Measurements from ENCODE around the gene TNIK. TPM values are rescaled to one million over a fixed set of nuclear protein-coding genes. Genes with fewer than 3 reads are reported as not detected.

TNIK gene
- total RNA-seq, 4 donors from 2014 or later, result 30.3 to 39.0 (median 36.8) TPM

GRCh38 chr3:171227359-171227758, 232.8 kb downstream of the TNIK start:
- H3K27me3 ChIP-seq, result no peaks in the 10 kb centered on the region
- no peak overlapping the region for H3K4me3 ChIP-seq
- DNase-seq (ENCODE audit: extremely low spot score), result no peak
- TF ChIP-seq POLR2A (IDR thresholded peaks at IDR 0.05; ENCODE audit: low read depth) (no peak), EP300 (IDR thresholded peaks at IDR 0.05) (no peak), POLR2AphosphoS5 (IDR thresholded peaks at IDR 0.05) (no peak), CTCF (IDR thresholded peaks at IDR 0.05) (no peak)
- H3K4me1 ChIP-seq, result peaks cover 0 to 23% (median 15%) of the 10 kb centered on the region in 4 donors
- intact Hi-C loops (cut with DNase I), result no loop called here
- no peaks in the 10 kb centered on the region for H3K9me3 ChIP-seq
- no peaks in the 10 kb centered on the region for H3K36me3 ChIP-seq
- no peak overlapping the region for H3K27ac ChIP-seq (replicated peaks in 1 of 4)

DNA sequence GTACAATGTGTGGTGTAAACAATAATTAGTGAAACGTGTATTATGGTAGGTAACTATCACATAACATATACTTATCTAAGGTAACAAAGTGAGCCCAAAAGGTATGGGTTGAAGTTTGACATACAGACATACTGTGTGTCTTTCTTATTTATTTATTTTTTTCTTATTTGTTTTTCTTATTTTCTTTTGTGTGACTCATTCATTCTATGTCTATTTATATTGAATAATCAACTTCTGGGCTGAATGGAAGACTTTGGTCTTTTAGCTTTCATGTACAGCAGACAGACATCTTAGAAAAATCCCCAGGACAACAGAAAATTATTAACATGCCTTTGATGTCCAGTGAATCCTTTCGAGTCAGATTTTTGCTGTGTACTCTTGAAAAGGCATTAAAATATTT, 233.4 kb downstream of the TNIK start:
- TF ChIP-seq CTCF (IDR thresholded peaks at IDR 0.05) (no peak), POLR2AphosphoS5 (IDR thresholded peaks at IDR 0.05) (no peak), EP300 (IDR thresholded peaks at IDR 0.05) (no peak), POLR2A (IDR thresholded peaks at IDR 0.05; ENCODE audit: low read depth) (no peak)
- intact Hi-C loops (cut with DNase I), result no loop called here
- Histone ChIP-seq H3K27me3 (no peaks in the 10 kb centered on the region), H3K27ac (replicated peaks in 1 of 4) (no peak overlapping the region), H3K36me3 (no peaks in the 10 kb centered on the region), H3K4me3 (no peak overlapping the region), H3K4me1 (peaks cover 0 to 23% (median 15%) of the 10 kb centered on the region in 4 donors), H3K9me3 (no peaks in the 10 kb centered on the region)
- WGBS, result 93% methylated on average over 2 of the region's 2 CpGs
- no peak for DNase-seq (ENCODE audit: extremely low spot score)

GRCh38 chr3:171225708-171226107, 234.5 kb downstream of the TNIK start:
- Histone ChIP-seq H3K4me1 (peaks cover 0 to 28% (median 12%) of the 10 kb centered on the region in 4 donors), H3K27me3 (no peaks in the 10 kb centered on the region), H3K27ac (replicated peaks in 1 of 4) (no peak overlapping the region), H3K9me3 (no peaks in the 10 kb centered on the region), H3K36me3 (no peaks in the 10 kb centered on the region), H3K4me3 (no peak overlapping the region)
- DNase-seq (ENCODE audit: extremely low spot score), result no peak
- TF ChIP-seq CTCF (IDR thresholded peaks at IDR 0.05), result no peak
- TF ChIP-seq POLR2A (IDR thresholded peaks at IDR 0.05; ENCODE audit: low read depth), result no peak
- no peak for TF ChIP-seq EP300 (IDR thresholded peaks at IDR 0.05)
- TF ChIP-seq POLR2AphosphoS5 (IDR thresholded peaks at IDR 0.05), result no peak
- 84% methylated on average over 1 of the region's 1 CpG for WGBS
- intact Hi-C loops (cut with DNase I), result no loop called here

DNA sequence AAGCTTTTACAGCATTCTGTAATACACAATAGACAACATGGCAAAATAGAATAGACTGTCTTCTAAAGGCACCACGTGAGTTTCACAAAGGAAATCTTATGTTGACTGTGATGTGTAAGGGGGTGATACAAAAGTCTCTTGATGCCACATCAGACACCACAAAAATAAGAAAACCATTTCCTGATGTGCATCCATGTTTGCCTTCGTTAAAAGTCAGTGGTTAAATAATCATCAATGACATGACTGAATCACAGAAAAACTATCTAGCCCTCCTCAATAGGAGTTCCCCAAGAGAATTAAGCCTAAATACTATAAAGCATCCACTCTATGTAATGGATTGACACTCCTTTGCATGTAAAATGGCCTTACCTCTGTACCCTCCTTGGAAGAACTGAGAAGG, 235.0 kb downstream of the TNIK start:
- 91% methylated on average over 2 of the region's 2 CpGs for WGBS
- H3K9me3 ChIP-seq, result no peaks in the 10 kb centered on the region
- no peak for TF ChIP-seq POLR2A (IDR thresholded peaks at IDR 0.05; ENCODE audit: low read depth)
- TF ChIP-seq EP300 (IDR thresholded peaks at IDR 0.05), result no peak
- no peak for TF ChIP-seq POLR2AphosphoS5 (IDR thresholded peaks at IDR 0.05)
- no peak for TF ChIP-seq CTCF (IDR thresholded peaks at IDR 0.05)
- intact Hi-C loops (cut with DNase I), result no loop called here
- no peaks in the 10 kb centered on the region for H3K36me3 ChIP-seq
- peaks cover 0 to 28% (median 12%) of the 10 kb centered on the region in 4 donors for H3K4me1 ChIP-seq
- H3K4me3 ChIP-seq, result no peak overlapping the region
- H3K27me3 ChIP-seq, result no peaks in the 10 kb centered on the region
- no peak for DNase-seq (ENCODE audit: extremely low spot score)
- H3K27ac ChIP-seq (replicated peaks in 1 of 4), result no peak overlapping the region

- Histone ChIP-seq H3K4me1 (peaks cover 0 to 22% (median 7%) of the 10 kb centered on the region in 4 donors), H3K36me3 (no peaks in the 10 kb centered on the region), H3K27me3 (no peaks in the 10 kb centered on the region), H3K9me3 (no peaks in the 10 kb centered on the region), H3K4me3 (no peak overlapping the region), H3K27ac (replicated peaks in 1 of 4) (no peak overlapping the region)
- DNase-seq (ENCODE audit: extremely low spot score), result no peak
- TF ChIP-seq POLR2A (IDR thresholded peaks at IDR 0.05; ENCODE audit: low read depth) (no peak), POLR2AphosphoS5 (IDR thresholded peaks at IDR 0.05) (no peak), EP300 (IDR thresholded peaks at IDR 0.05) (no peak), CTCF (IDR thresholded peaks at IDR 0.05) (no peak)
- 86% methylated on average over 1 of the region's 1 CpG for WGBS
- intact Hi-C loops (cut with DNase I), result no loop called here
These were observed 236.8 kb downstream of the TNIK start for GRCh38 chr3:171223396-171223795.

All from esophagus muscularis mucosa (tissue), 4 donors.